Lung (tissue), 12 donors: ENCODE measurements around the gene KLK13. TPM values are rescaled to one million over a fixed set of nuclear protein-coding genes. Genes with fewer than 3 reads are reported as not detected.

Source experiments
- ATAC-seq: fragments of 200-7000 bp; cut with Tn5 transposase; one replicate; pipeline ENCODE4 v1.9.1; 2020; ENCODE audit warnings: moderate number of reproducible peaks; ENCODE audit not compliant: insufficient read depth, low FRiP score
- DNase-seq, 3 donors: peaks; one replicate each; pipeline ENCODE4 v3.0.0-alpha.2; 2013 to 2017
- H3K27ac ChIP-seq, 2 donors: one replicate each; pipeline ENCODE4 v1.5.1; 2013; ENCODE audit warnings: mild to moderate bottlenecking in 2 of 2, moderate library complexity in 2 of 2, control low read depth in 1 of 2, inconsistent platforms in 1 of 2, low read depth in 1 of 2, low read length in 1 of 2
- H3K27me3 ChIP-seq, 3 donors: one replicate each; pipeline ENCODE4 v1.5.1; 2013; ENCODE audit warnings: low read length in 2 of 3; ENCODE audit not compliant: control insufficient read depth in 3 of 3, insufficient read depth in 3 of 3
- H3K36me3 ChIP-seq, 4 donors: one replicate each; pipeline ENCODE4 v1.5.1; 2013; ENCODE audit warnings: low read length in 4 of 4, mild to moderate bottlenecking in 1 of 4, moderate library complexity in 1 of 4; ENCODE audit not compliant: control insufficient read depth in 4 of 4, insufficient read depth in 4 of 4
- H3K4me1 ChIP-seq, 5 donors: one replicate each; pipeline ENCODE4 v1.5.1; 2013; ENCODE audit warnings: low read length in 5 of 5, mild to moderate bottlenecking in 2 of 5, moderate library complexity in 1 of 5; ENCODE audit not compliant: control insufficient read depth in 5 of 5, insufficient read depth in 5 of 5
- H3K4me3 ChIP-seq: one replicate; pipeline ENCODE4 v1.5.1; 2013; ENCODE audit warnings: mild to moderate bottlenecking, control low read depth, moderate library complexity
- H3K9ac ChIP-seq, 2 donors: one replicate each; pipeline ENCODE4 v1.5.1; 2013; ENCODE audit warnings: low read length in 2 of 2, control low read depth in 1 of 2; ENCODE audit not compliant: insufficient read depth in 1 of 2
- H3K9me3 ChIP-seq, 4 donors: one replicate each; pipeline ENCODE4 v1.5.1; 2013; ENCODE audit warnings: low read length in 3 of 4, mild to moderate bottlenecking in 1 of 4, moderate library complexity in 1 of 4; ENCODE audit not compliant: control insufficient read depth in 4 of 4, insufficient read depth in 3 of 4
- WGBS, 2 donors: extraction: QIAGEN DNeasy Blood & Tissue Kit; methylation state at CpG; one replicate each; pipeline ENCODE4 v1.1.7; 2013; 5-methylcytosine and 5-hydroxymethylcytosine counted together
- polyA plus RNA-seq, 2 donors: library from polyadenylated mRNA; stranded (reverse); fragments of 200-250 nt; gene quantifications; one replicate each; pipeline ENCODE4 v1.2.1, GENCODE V29; 2013
- total RNA-seq, 2 donors: library from RNA; depleted of rRNA in 1 of 2; stranded (reverse); fragments of >200 nt in 1 of 2; gene quantifications; one replicate each; pipeline ENCODE4 v1.2.1, GENCODE V29; 2014 to 2021
- TF ChIP-seq, protein P1 (sequence below): IDR thresholded peaks from 2 replicates; pipeline ENCODE4 v1.5.1; 2012; ENCODE audit warnings: mild to moderate bottlenecking; ENCODE audit errors: control extremely low read depth, extremely low read depth
- donor health status: control.
- donor health status: control.
- donor health status: Bipolar disorder and iron deficiency.
- donor health status: healthy.
- donor health status: DM: yes; HTN: yes; CAD: no.

KLK13 gene
- total and polyA plus RNA-seq, 4 donors, result 0.65 to 9.3 (median 3.1) TPM

DNA sequence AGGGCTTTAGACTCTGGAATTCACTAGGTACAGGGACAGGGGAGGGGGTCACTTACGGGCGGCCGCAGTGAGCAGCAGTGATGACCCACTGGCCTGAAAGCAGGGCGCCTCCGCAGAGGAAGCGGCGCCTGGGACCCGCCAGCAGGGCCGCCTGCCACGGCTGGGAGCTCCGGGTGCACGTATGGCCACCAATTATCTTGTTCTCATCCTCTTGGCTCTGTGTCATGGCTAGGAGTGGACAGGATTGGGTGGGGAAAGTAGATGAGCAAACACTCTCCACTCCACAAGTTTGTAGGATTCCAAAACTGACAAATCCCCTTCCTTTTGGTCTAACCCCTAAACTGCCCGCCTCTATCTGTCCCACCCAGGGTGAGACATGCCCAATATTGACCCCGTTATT lies 16.6 kb upstream of the KLK13 start:
- no peak for ATAC-seq
- WGBS, 2 donors, result 88 to 89% methylated on average over 14 of the region's 14 CpGs
- TF ChIP-seq, protein P1, sequence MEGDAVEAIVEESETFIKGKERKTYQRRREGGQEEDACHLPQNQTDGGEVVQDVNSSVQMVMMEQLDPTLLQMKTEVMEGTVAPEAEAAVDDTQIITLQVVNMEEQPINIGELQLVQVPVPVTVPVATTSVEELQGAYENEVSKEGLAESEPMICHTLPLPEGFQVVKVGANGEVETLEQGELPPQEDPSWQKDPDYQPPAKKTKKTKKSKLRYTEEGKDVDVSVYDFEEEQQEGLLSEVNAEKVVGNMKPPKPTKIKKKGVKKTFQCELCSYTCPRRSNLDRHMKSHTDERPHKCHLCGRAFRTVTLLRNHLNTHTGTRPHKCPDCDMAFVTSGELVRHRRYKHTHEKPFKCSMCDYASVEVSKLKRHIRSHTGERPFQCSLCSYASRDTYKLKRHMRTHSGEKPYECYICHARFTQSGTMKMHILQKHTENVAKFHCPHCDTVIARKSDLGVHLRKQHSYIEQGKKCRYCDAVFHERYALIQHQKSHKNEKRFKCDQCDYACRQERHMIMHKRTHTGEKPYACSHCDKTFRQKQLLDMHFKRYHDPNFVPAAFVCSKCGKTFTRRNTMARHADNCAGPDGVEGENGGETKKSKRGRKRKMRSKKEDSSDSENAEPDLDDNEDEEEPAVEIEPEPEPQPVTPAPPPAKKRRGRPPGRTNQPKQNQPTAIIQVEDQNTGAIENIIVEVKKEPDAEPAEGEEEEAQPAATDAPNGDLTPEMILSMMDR, result no peak
- Histone ChIP-seq H3K4me3 (no peak overlapping the region), H3K4me1 (no peaks in the 10 kb centered on the region), H3K27me3 (no peaks in the 10 kb centered on the region), H3K9me3 (peaks cover 0 to 1% (median 0%) of the 10 kb centered on the region in 4 donors), H3K27ac (no peak overlapping the region), H3K36me3 (no peaks in the 10 kb centered on the region), H3K9ac (no peak overlapping the region)
- no peak for DNase-seq

DNA sequence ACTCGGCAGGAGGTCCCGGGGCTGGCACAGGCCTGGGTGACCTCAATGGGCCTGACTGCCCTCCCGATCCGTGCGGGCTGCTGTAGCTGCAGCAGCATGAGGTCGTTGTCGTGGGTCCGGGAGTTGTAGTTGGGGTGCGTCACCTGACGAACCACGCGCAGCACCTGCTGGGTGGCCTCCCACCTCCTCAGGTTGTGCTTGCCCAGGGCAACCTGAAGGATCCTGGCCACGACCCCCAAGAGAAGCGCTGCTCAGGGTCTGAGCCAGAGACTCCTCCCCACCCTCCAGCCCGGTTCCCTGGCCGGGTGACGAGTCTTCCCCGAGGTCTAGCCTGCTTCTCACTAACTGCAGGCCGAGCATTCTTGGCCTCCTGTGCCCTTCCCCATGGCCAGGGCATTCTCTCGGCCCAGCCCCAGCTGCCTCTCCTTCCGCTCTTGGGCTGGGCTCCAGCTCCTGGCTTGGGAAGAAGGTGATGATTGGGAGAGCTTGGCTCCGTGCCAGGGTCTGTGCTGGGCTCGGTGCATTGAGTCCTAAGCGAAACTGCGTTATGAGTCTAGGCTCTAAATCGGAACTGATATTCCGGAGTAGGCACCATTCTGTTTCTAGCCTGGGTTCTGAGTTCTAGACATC lies 14.7 kb upstream of the KLK13 start:
- ATAC-seq (no peak), DNase-seq (peak in 1 of 3 donors; percentile 16)
- peaks cover 0 to 1% (median 0%) of the 10 kb centered on the region in 4 donors for H3K9me3 ChIP-seq
- peaks cover 0 to 3% (median 0%) of the 10 kb centered on the region in 3 donors for H3K27me3 ChIP-seq
- H3K36me3 ChIP-seq, result no peaks in the 10 kb centered on the region
- no peak overlapping the region for H3K27ac ChIP-seq
- WGBS, 2 donors, result 80 to 90% methylated on average over 27 of the region's 27 CpGs
- H3K4me3 ChIP-seq, result no peak overlapping the region
- H3K4me1 ChIP-seq, result no peaks in the 10 kb centered on the region
- TF ChIP-seq, protein P1, result no peak
- H3K9ac ChIP-seq, result no peak overlapping the region

DNA sequence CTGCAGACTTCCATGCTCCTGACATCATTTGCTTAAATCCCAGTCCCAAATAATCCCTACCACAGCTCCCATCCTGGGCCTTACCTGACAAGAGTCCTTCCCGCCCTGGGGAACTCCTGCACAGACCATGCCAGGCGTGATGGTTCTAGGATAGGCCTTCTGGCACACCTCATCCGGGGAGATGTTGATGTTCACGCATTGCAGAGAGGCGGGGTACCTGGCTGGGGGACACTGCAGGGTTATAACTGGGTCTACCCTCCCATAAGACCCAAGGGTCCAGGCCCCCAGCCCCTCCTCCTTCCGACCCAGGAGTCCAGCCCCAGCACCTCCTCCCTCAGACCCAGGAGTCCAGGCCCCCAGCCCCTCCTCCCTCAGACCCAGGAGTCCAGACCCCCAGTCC lies 13.8 kb upstream of the KLK13 start:
- Histone ChIP-seq H3K4me1 (no peaks in the 10 kb centered on the region), H3K4me3 (no peak overlapping the region), H3K27me3 (peaks cover 0 to 3% (median 0%) of the 10 kb centered on the region in 3 donors), H3K9ac (no peak overlapping the region), H3K36me3 (no peaks in the 10 kb centered on the region), H3K9me3 (peaks cover 0 to 2% (median under 1%) of the 10 kb centered on the region in 4 donors), H3K27ac (no peak overlapping the region)
- DNase-seq, result no peak
- no peak for ATAC-seq
- TF ChIP-seq, protein P1, result no peak
- WGBS, 2 donors, result 88 to 95% methylated on average over 6 of the region's 6 CpGs

DNA sequence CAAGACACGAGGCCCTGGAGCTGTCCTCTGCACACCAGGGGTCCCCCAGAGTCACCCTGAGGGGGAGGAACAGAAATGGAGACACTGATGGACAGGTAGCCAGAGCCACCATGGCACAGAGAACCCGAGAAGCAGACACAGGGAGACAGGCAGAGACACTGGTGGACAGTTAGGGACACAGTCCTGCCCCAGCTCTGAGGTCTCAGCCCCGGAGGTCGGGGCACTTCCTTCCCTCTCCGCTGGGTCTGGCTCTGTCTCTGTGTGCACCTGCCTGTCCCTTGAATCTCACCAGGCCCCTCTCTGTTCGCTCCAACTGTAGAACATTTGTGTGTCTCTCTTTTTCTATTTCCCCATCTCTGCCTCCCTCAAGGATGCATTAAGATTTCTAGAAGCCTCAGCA lies 13.2 kb upstream of the KLK13 start:
- Histone ChIP-seq H3K27me3 (peaks cover 0 to 3% (median 0%) of the 10 kb centered on the region in 3 donors), H3K9me3 (peaks cover 0 to 3% (median 2%) of the 10 kb centered on the region in 4 donors), H3K4me3 (no peak overlapping the region), H3K9ac (no peak overlapping the region), H3K4me1 (no peaks in the 10 kb centered on the region), H3K36me3 (no peaks in the 10 kb centered on the region), H3K27ac (no peak overlapping the region)
- ATAC-seq (no peak), DNase-seq (no peak)
- 67% methylated on average over 6 of the region's 6 CpGs for WGBS, 2 donors
- TF ChIP-seq, protein P1, result no peak
